ENCODE data around the gene STK24.

Gene STK24

GRCh38 chr13:98398581-98398980 is 178.3 kb downstream of the STK24 start:
- no peak for DNase-seq

GRCh38 chr13:98397861-98398260 is 179.0 kb downstream of the STK24 start:
- no peak for DNase-seq

- DNase-seq = no peak
Measured at GRCh38 chr13:98397221-98397620, 179.7 kb downstream of the STK24 start.

- no peak for DNase-seq
Measured at GRCh38 chr13:98396071-98396710, 180.7 kb downstream of the STK24 start.

Data from hematopoietic multipotent progenitor cell treated with erythropoietin and hydrocortisone succinate and interleukin-3 and kit ligand, for 4 days (in vitro differentiated cells).